ENCODE measurements around the gene PPP1R3G.
"Not testable (repeated sequence)": the region's sequence is repeated elsewhere in the genome, so short reads cannot be mapped to it uniquely, and the experiment has no call there.

PPP1R3G gene

GRCh38 chr6:5096482-5096881 is 11.3 kb downstream of the PPP1R3G start:
- DNase-seq, result no peak

- no peak for DNase-seq
Observed at GRCh38 chr6:5098501-5099270, 13.5 kb downstream of the PPP1R3G start.

GRCh38 chr6:5099537-5099936 is 14.4 kb downstream of the PPP1R3G start:
- DNase-seq, result no peak

- DNase-seq, result no peak
Observed at GRCh38 chr6:5100806-5101205, 15.7 kb downstream of the PPP1R3G start.

GRCh38 chr6:5102267-5102970 is 17.3 kb downstream of the PPP1R3G start:
- no peak for DNase-seq

GRCh38 chr6:5103250-5103649 is 18.1 kb downstream of the PPP1R3G start:
- DNase-seq, result no peak

GRCh38 chr6:5104667-5105066 is 19.5 kb downstream of the PPP1R3G start:
- DNase-seq, result no peak

- DNase-seq, result no peak
Observed at GRCh38 chr6:5105146-5105545, 20.0 kb downstream of the PPP1R3G start.

GRCh38 chr6:5107341-5107740 is 22.2 kb downstream of the PPP1R3G start:
- DNase-seq, result no peak

GRCh38 chr6:5108068-5108467 is 22.9 kb downstream of the PPP1R3G start:
- no peak for DNase-seq

- no peak for DNase-seq
Observed at GRCh38 chr6:5108536-5109150, 23.5 kb downstream of the PPP1R3G start.

GRCh38 chr6:5109436-5109835 is 24.3 kb downstream of the PPP1R3G start:
- no peak for DNase-seq

- no peak for DNase-seq
Observed at GRCh38 chr6:5110246-5110645, 25.1 kb downstream of the PPP1R3G start.

- DNase-seq, result no peak
Observed at GRCh38 chr6:5111626-5112025, 26.5 kb downstream of the PPP1R3G start.

GRCh38 chr6:5112066-5112799 is 27.1 kb downstream of the PPP1R3G start:
- no peak for DNase-seq

- DNase-seq, result no peak
Observed at GRCh38 chr6:5113096-5113495, 28.0 kb downstream of the PPP1R3G start.

- no peak for DNase-seq
Observed at GRCh38 chr6:5115168-5115567, 30.0 kb downstream of the PPP1R3G start.

- no peak for DNase-seq
Observed at GRCh38 chr6:5116243-5116991, 31.3 kb downstream of the PPP1R3G start.

GRCh38 chr6:5119090-5119951 is 34.2 kb downstream of the PPP1R3G start:
- no peak for DNase-seq

GRCh38 chr6:5120011-5120410 is 34.9 kb downstream of the PPP1R3G start:
- DNase-seq, result no peak

- DNase-seq, result not testable (repeated sequence)
Observed at GRCh38 chr6:5120543-5120942, 35.4 kb downstream of the PPP1R3G start.

- no peak for DNase-seq
Observed at GRCh38 chr6:5121479-5121878, 36.3 kb downstream of the PPP1R3G start.

All from NCI-H526 treated with DMSO at 0.1 percent for 48 hours (cell line).